PC-3 (cell line): Measurements from ENCODE around the gene BACH2. TPM values are rescaled to one million over a fixed set of nuclear protein-coding genes. Genes with fewer than 3 reads are reported as not detected.

Experiments
- ATAC-seq: fragments of 200-7000 bp; cut with Tn5 transposase; 2 replicates; pipeline ENCODE4 v1.9.1; 2020; ENCODE audit warnings: mild to moderate bottlenecking, moderate library complexity
- BruUV-seq: library from RNA; stranded (reverse); fragments of 400-500 nt; replicated peaks from 2 replicates; lab custom pipeline; 2021; lab: Mats Ljungman, UMichigan
- CTCF ChIA-PET: fragments of 300-600 bp; sonication (Branson Sonifier 250); formaldehyde crosslinking; loops from one replicate; lab custom pipeline; 2022; ENCODE audit warnings: antibody characterized with exemption; lab: Charles Lee
- POLR2A ChIA-PET: fragments of 300-600 bp; sonication (Branson Sonifier 250); formaldehyde crosslinking; loops from one replicate; lab custom pipeline; 2022; ENCODE audit warnings: antibody characterized with exemption; ENCODE audit not compliant: unreplicated experiment; lab: Charles Lee
- DNase-seq: peaks from one replicate; pipeline ENCODE4 v3.0.0-alpha.2; 2015
- H2AFZ ChIP-seq: fragments of 300-600 bp; sonication (generic); 2 replicates; pipeline ENCODE4 v1.6.0; 2016; ENCODE audit warnings: antibody characterized with exemption, low read length
- H3F3A ChIP-seq: fragments of 300-600 bp; sonication (generic); one replicate; pipeline ENCODE4 v1.6.0; 2017; ENCODE audit warnings: antibody characterized with exemption, low read length, control low read depth, mild to moderate bottlenecking; ENCODE audit not compliant: unreplicated experiment
- H3K27ac ChIP-seq: fragments of 300-600 bp; sonication (generic); 2 replicates; pipeline ENCODE4 v1.5.1; 2016; ENCODE audit warnings: mild to moderate bottlenecking, low read length
- H3K27me3 ChIP-seq: fragments of 300-600 bp; sonication (generic); 2 replicates; pipeline ENCODE4 v1.6.1; 2016; ENCODE audit warnings: low read length, mixed read lengths
- H3K36me3 ChIP-seq: fragments of 300-600 bp; sonication (generic); 2 replicates; pipeline ENCODE4 v1.6.1; 2016; ENCODE audit warnings: low read depth, mixed run types, low read length, mixed read lengths
- H3K4me1 ChIP-seq: fragments of 300-600 bp; sonication (generic); 2 replicates; pipeline ENCODE4 v1.5.1; 2016; ENCODE audit warnings: low read length; ENCODE audit not compliant: insufficient read depth
- H3K4me2 ChIP-seq: fragments of 300-600 bp; sonication (generic); 2 replicates; pipeline ENCODE4 v1.6.0; 2016; ENCODE audit warnings: low read length
- H3K4me3 ChIP-seq: fragments of 300-600 bp; sonication (generic); 2 replicates; pipeline ENCODE4 v1.5.1; 2016; ENCODE audit warnings: mild to moderate bottlenecking, low read length, mixed read lengths
- H3K79me2 ChIP-seq: fragments of 300-600 bp; sonication (generic); 2 replicates; pipeline ENCODE4 v1.6.1; 2017; ENCODE audit warnings: low read length, mixed read lengths
- H3K9ac ChIP-seq: fragments of 300-600 bp; sonication (generic); 2 replicates; pipeline ENCODE4 v1.6.0; 2016; ENCODE audit warnings: mild to moderate bottlenecking, low read length
- H3K9me2 ChIP-seq: fragments of 300-600 bp; sonication (generic); replicated peaks from 2 replicates; pipeline ENCODE4 v1.6.1; 2016; ENCODE audit warnings: mixed run types, low read length, mixed read lengths
- H3K9me3 ChIP-seq: fragments of 300-600 bp; sonication (generic); 2 replicates; pipeline ENCODE4 v1.6.1; 2016; ENCODE audit warnings: low read length, mixed read lengths
- H4K20me1 ChIP-seq: fragments of 300-600 bp; sonication (generic); 2 replicates; pipeline ENCODE4 v1.6.1; 2016; ENCODE audit warnings: low read length, mixed read lengths
- CTCF ChIP-seq: fragments of 300-600 bp; sonication (generic); conservative IDR thresholded peaks from 2 replicates; pipeline ENCODE4 v1.5.1; 2017; ENCODE audit warnings: antibody characterized with exemption, low read depth, mild to moderate bottlenecking, low read length
- EZH2 ChIP-seq: fragments of 300-600 bp; sonication (generic); IDR thresholded peaks from one replicate; pipeline ENCODE4 v1.6.1; 2017; ENCODE audit warnings: antibody characterized with exemption, mild to moderate bottlenecking, low read length; ENCODE audit not compliant: unreplicated experiment
- EZH2phosphoT487 ChIP-seq: fragments of 300-600 bp; sonication (generic); IDR thresholded peaks from 2 replicates; pipeline ENCODE4 v1.6.1; 2018; ENCODE audit warnings: mild to moderate bottlenecking, antibody characterized with exemption, low read length, borderline replicate concordance
- intact Hi-C: fragments of 100-400 bp; cut with micrococcal nuclease; formaldehyde crosslinking; loops from 2 replicates; pipeline ENCODE4 v1.9.0; 2023
- total RNA-seq: library from RNA; depleted of rRNA; stranded (reverse); fragments of >200 nt; gene quantifications from 2 replicates; pipeline ENCODE4 v1.2.3, GENCODE V29; 2014

Gene BACH2
- total RNA-seq, 1 experiment from 2014 or later, result 7.0 TPM

- H3K4me2 ChIP-seq, result no peak overlapping the region
- ChIA-PET CTCF (interaction anchor here (0.6 kb wide), 1 partner anchor 92 kb away, joined by 4 read pairs; no protein-coding TSS in a partner anchor), POLR2A (no interaction called here)
- H4K20me1 ChIP-seq, result no peaks in the 10 kb centered on the region
- no peaks in the 10 kb centered on the region for H3K27me3 ChIP-seq
- H3K9me3 ChIP-seq, result no peaks in the 10 kb centered on the region
- H3K4me3 ChIP-seq, result no peak overlapping the region
- no peak overlapping the region for H3K27ac ChIP-seq
- no TSS peak for BruUV-seq
- no peaks in the 10 kb centered on the region for H3K9me2 ChIP-seq
- ATAC-seq, result no peak
- intact Hi-C loops, result loop anchor here (5.0 to 10.0 kb wide), 2 partner anchors 120 to 202 kb away; no protein-coding TSS in a partner anchor
- peaks cover 36% of the 10 kb centered on the region for H3K4me1 ChIP-seq
- no peaks in the 10 kb centered on the region for H3K36me3 ChIP-seq
- no peak overlapping the region for H2AFZ ChIP-seq
- H3F3A ChIP-seq, result peaks cover 8% of the 10 kb centered on the region
- no peaks in the 10 kb centered on the region for H3K79me2 ChIP-seq
- TF ChIP-seq EZH2, result no peak
- peak; percentile 84 for TF ChIP-seq CTCF
- DNase-seq, result peak; percentile 72
- H3K9ac ChIP-seq, result no peak overlapping the region
Observed at GRCh38 chr6:90286884-90287488, 9.7 kb downstream of the BACH2 start.

- no peak overlapping the region for H2AFZ ChIP-seq
- H4K20me1 ChIP-seq, result no peaks in the 10 kb centered on the region
- ATAC-seq (peak; percentile 87), DNase-seq (peak; percentile 80)
- peaks cover 8% of the 10 kb centered on the region for H3F3A ChIP-seq
- no TSS peak for BruUV-seq
- peaks cover 41% of the 10 kb centered on the region for H3K4me1 ChIP-seq
- no peak for TF ChIP-seq EZH2phosphoT487
- no peak for TF ChIP-seq CTCF
- TF ChIP-seq EZH2, result no peak
- H3K4me2 ChIP-seq, result peak overlapping the region; percentile 94
- intact Hi-C loops, result loop anchor here (5.0 to 10.0 kb wide), 2 partner anchors 122 to 201 kb away; no protein-coding TSS in a partner anchor
- ChIA-PET CTCF (interaction anchor here (0.7 kb wide), 2 partner anchors 144 to 345 kb away, joined by 4 read pairs; no protein-coding TSS in a partner anchor), POLR2A (interaction anchor here (0.7 kb wide), 1 partner anchor 67 kb away, joined by 4 read pairs; no protein-coding TSS in a partner anchor)
- no peaks in the 10 kb centered on the region for H3K36me3 ChIP-seq
- peak overlapping the region; percentile 74; the same call in 1 of the 2 replicates for H3K4me3 ChIP-seq
- peak overlapping the region; percentile 98 for H3K27ac ChIP-seq
- H3K79me2 ChIP-seq, result no peaks in the 10 kb centered on the region
- peak overlapping the region; percentile 77 for H3K9ac ChIP-seq
- no peaks in the 10 kb centered on the region for H3K9me3 ChIP-seq
- no peaks in the 10 kb centered on the region for H3K9me2 ChIP-seq
- no peaks in the 10 kb centered on the region for H3K27me3 ChIP-seq
Observed at GRCh38 chr6:90285611-90286381, 10.8 kb downstream of the BACH2 start.
